Hepatocyte (in vitro differentiated cells): ENCODE measurements around the gene LAMA4. TPM values are rescaled to one million over a fixed set of nuclear protein-coding genes. Genes with fewer than 3 reads are reported as not detected.
A peak's percentile ranks its signal among the peaks of the same experiment; 100 is the strongest.

ENCODE experiments used
- DNase-seq: peaks from one replicate; pipeline ENCODE4 v3.0.0-alpha.2; 2016; ENCODE audit warnings: low spot score
- H2AFZ ChIP-seq: fragments of 200-600 bp; sonication (generic); 2 replicates; pipeline ENCODE4 v1.6.0; 2016; ENCODE audit warnings: antibody characterized with exemption, mild to moderate bottlenecking
- H3K27ac ChIP-seq: fragments of 200-600 bp; sonication (generic); 2 replicates; pipeline ENCODE4 v1.5.1; 2016; ENCODE audit warnings: mild to moderate bottlenecking
- H3K27me3 ChIP-seq: fragments of 200-600 bp; sonication (generic); 2 replicates; pipeline ENCODE4 v1.6.1; 2016
- H3K36me3 ChIP-seq: fragments of 200-600 bp; sonication (generic); replicated peaks from 2 replicates; pipeline ENCODE4 v1.5.1; 2016; ENCODE audit warnings: low read depth; ENCODE audit not compliant: insufficient read depth
- H3K4me1 ChIP-seq: fragments of 200-600 bp; sonication (generic); 2 replicates; pipeline ENCODE4 v1.5.1; 2016; ENCODE audit warnings: mild to moderate bottlenecking, moderate library complexity; ENCODE audit not compliant: insufficient read depth
- H3K4me2 ChIP-seq: fragments of 200-600 bp; sonication (generic); 2 replicates; pipeline ENCODE4 v1.6.0; 2016
- H3K4me3 ChIP-seq: fragments of 200-600 bp; sonication (generic); 2 replicates; pipeline ENCODE4 v1.5.1; 2016; ENCODE audit warnings: mild to moderate bottlenecking
- H3K79me2 ChIP-seq: fragments of 200-600 bp; sonication (generic); 2 replicates; pipeline ENCODE4 v1.6.0; 2017; ENCODE audit warnings: mild to moderate bottlenecking
- H3K9me2 ChIP-seq: fragments of 200-600 bp; sonication (generic); replicated peaks from 2 replicates; pipeline ENCODE4 v1.6.0; 2017; ENCODE audit warnings: mild to moderate bottlenecking; ENCODE audit not compliant: insufficient read depth
- H3K9me3 ChIP-seq: fragments of 200-600 bp; sonication (generic); 2 replicates; pipeline ENCODE4 v1.5.1; 2016; ENCODE audit warnings: low read depth, mild to moderate bottlenecking
- H4K20me1 ChIP-seq: fragments of 200-600 bp; sonication (generic); 2 replicates; pipeline ENCODE4 v1.6.0; 2016; ENCODE audit warnings: mild to moderate bottlenecking; ENCODE audit not compliant: insufficient read depth, poor library complexity, severe bottlenecking
- EZH2 ChIP-seq: fragments of 200-600 bp; sonication (generic); IDR thresholded peaks from 2 replicates; pipeline ENCODE4 v1.6.1; 2016; ENCODE audit warnings: antibody characterized with exemption, mild to moderate bottlenecking, borderline replicate concordance
- EZH2phosphoT487 ChIP-seq: fragments of 200-600 bp; sonication (generic); IDR thresholded peaks from one replicate; pipeline ENCODE4 v1.6.1; 2018; ENCODE audit warnings: antibody characterized with exemption, mild to moderate bottlenecking, low read depth, moderate library complexity; ENCODE audit not compliant: unreplicated experiment, severe bottlenecking
- WGBS: methylation state at CpG from one replicate; pipeline ENCODE4 v1.1.6; 2016; ENCODE audit warnings: low lambda C conversion rate; ENCODE audit errors: missing lambda C conversion rate; 5-methylcytosine and 5-hydroxymethylcytosine counted together
- polyA plus RNA-seq: library from polyadenylated mRNA; unstranded; fragments of >200 nt; fragmentation: Nextera tagmentation; extraction: Ambion mirVana; gene quantifications from 2 replicates; pipeline ENCODE4 v1.2.1, GENCODE V29; 2016
- total RNA-seq: library from RNA; depleted of rRNA; stranded (reverse); fragments of >200 nt; gene quantifications from 2 replicates; pipeline ENCODE4 v1.2.3, GENCODE V29; 2014
- TF ChIP-seq, protein P1 (sequence below): fragments of 200-600 bp; sonication (generic); IDR thresholded peaks from 2 replicates; pipeline ENCODE4 v1.5.1; 2016; ENCODE audit warnings: antibody characterized with exemption, mild to moderate bottlenecking; ENCODE audit not compliant: poor library complexity

LAMA4 gene
- total and polyA plus RNA-seq, 2 experiments from 2014 or later, result 14.1 to 18.9 TPM

DNA sequence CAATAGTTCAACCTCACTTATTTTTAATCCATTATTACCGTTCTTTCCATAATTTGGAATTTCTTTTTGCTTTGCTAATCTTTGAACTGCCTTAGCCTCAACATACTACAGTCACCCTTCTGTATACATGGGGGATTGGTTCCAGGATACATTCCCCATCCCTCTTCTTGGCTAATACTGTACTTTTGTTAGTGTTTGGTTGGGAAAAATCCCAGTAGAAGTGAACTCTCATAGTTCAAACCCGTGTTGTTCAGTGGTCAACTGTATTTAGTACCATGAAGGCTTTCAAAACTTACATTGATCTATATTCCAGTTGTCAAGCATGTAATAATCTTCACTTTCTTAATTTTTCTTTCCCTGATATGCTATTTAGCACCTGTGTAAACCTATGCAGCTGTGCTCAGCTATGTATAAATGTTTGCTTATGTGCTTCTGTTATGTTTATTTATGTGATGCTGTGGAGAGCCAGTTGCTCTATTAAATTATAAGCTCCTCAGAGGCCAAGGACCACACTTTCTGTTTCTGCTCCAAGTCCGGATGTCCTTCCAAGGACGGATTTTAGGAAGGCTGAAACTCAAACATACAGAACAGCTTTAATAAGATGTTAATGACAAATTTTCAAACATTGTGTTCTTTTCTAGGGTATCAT is 33.3 kb upstream of the LAMA4 start:
- TF ChIP-seq, protein P1, sequence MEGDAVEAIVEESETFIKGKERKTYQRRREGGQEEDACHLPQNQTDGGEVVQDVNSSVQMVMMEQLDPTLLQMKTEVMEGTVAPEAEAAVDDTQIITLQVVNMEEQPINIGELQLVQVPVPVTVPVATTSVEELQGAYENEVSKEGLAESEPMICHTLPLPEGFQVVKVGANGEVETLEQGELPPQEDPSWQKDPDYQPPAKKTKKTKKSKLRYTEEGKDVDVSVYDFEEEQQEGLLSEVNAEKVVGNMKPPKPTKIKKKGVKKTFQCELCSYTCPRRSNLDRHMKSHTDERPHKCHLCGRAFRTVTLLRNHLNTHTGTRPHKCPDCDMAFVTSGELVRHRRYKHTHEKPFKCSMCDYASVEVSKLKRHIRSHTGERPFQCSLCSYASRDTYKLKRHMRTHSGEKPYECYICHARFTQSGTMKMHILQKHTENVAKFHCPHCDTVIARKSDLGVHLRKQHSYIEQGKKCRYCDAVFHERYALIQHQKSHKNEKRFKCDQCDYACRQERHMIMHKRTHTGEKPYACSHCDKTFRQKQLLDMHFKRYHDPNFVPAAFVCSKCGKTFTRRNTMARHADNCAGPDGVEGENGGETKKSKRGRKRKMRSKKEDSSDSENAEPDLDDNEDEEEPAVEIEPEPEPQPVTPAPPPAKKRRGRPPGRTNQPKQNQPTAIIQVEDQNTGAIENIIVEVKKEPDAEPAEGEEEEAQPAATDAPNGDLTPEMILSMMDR, result no peak
- TF ChIP-seq EZH2 (no peak), EZH2phosphoT487 (no peak)
- DNase-seq, result no peak
- H3K9me2 ChIP-seq, result no peaks in the 10 kb centered on the region
- H3K79me2 ChIP-seq, result no peaks in the 10 kb centered on the region
- no peak overlapping the region for H3K4me3 ChIP-seq
- H3K36me3 ChIP-seq, result no peaks in the 10 kb centered on the region
- H3K9me3 ChIP-seq, result no peaks in the 10 kb centered on the region
- H3K27ac ChIP-seq, result peak overlapping the region; percentile 87
- no peak overlapping the region for H2AFZ ChIP-seq
- WGBS, result 77% methylated on average over 4 of the region's 4 CpGs
- H3K4me2 ChIP-seq, result no peak overlapping the region
- peaks cover 14% of the 10 kb centered on the region for H3K4me1 ChIP-seq
- no peaks in the 10 kb centered on the region for H4K20me1 ChIP-seq
- no peaks in the 10 kb centered on the region for H3K27me3 ChIP-seq

DNA sequence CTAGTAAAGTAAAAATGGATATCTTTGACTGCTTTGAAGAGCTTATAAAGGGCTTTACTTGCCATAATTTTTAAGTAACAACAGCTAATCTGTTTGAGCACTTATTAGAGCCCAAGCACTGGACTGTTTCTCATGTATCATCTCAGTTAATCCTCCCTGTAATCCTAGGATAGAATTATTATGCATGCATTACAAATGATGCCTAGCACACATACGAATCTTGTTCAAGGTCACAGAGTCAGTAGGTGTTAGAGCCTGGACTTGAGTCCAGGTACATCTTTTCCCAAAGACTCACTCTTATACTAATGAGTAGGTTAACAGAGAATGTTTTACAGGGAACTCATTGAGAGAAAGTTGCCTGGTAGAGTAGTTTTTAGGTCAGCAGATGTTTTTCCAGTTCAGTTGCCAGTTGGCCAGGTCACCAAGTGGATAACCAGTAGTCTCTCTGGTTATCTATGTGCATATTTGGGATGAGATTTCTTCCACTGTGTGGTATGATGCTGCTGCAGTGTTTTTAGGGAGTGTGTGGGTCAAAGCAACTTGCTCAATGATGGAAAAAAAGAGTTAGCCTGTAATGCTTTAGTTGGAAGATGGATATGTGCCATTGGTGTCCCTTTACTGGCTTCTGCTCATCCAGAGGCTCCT is 32.3 kb upstream of the LAMA4 start:
- Histone ChIP-seq H3K9me3 (no peaks in the 10 kb centered on the region), H3K4me3 (no peak overlapping the region), H2AFZ (no peak overlapping the region), H3K36me3 (no peaks in the 10 kb centered on the region), H3K79me2 (no peaks in the 10 kb centered on the region), H3K27me3 (no peaks in the 10 kb centered on the region), H3K4me2 (no peak overlapping the region), H3K4me1 (peaks cover 19% of the 10 kb centered on the region), H3K9me2 (no peaks in the 10 kb centered on the region), H3K27ac (no peak overlapping the region), H4K20me1 (no peaks in the 10 kb centered on the region)
- no peak for DNase-seq
- 61% methylated on average over 1 of the region's 1 CpG for WGBS
- no peak for TF ChIP-seq EZH2phosphoT487
- no peak for TF ChIP-seq EZH2
- TF ChIP-seq, protein P1, result no peak

DNA sequence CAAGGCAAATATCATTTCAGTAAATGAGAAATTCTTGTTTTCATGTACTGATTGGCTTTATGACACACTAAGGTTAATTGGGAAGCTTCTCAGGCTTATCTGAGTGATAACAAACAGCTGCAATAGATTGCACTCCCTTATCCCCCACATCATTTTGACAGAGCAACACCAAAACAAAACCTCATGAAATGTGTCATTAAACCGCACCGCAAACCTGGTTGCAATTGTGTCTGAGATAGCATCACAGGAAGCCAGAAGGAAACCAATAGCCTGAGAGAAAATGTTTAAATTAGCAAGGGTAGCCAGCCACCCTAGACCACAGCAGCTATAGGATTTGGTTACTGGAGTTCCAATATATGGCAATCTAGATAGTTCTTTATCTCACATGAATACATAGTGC is 31.6 kb upstream of the LAMA4 start:
- no peak overlapping the region for H3K4me3 ChIP-seq
- DNase-seq, result no peak
- no peak overlapping the region for H3K27ac ChIP-seq
- no peaks in the 10 kb centered on the region for H4K20me1 ChIP-seq
- 21% methylated on average over 2 of the region's 2 CpGs for WGBS
- H2AFZ ChIP-seq, result no peak overlapping the region
- H3K27me3 ChIP-seq, result no peaks in the 10 kb centered on the region
- no peaks in the 10 kb centered on the region for H3K36me3 ChIP-seq
- H3K4me2 ChIP-seq, result no peak overlapping the region
- no peaks in the 10 kb centered on the region for H3K9me2 ChIP-seq
- TF ChIP-seq, protein P1, result no peak
- TF ChIP-seq EZH2phosphoT487 (no peak), EZH2 (no peak)
- H3K4me1 ChIP-seq, result peaks cover 19% of the 10 kb centered on the region
- H3K79me2 ChIP-seq, result no peaks in the 10 kb centered on the region
- no peaks in the 10 kb centered on the region for H3K9me3 ChIP-seq
